Activated gamma-delta T cell (primary cell): Measurements from ENCODE around the gene TWNK.

Source experiments
- DNase-seq: peaks from one replicate; lab custom pipeline; 2025; lab: John Stamatoyannopoulos, UW

Gene TWNK

GRCh38 chr10:100996678-100997359 lies 9.5 kb downstream of the TWNK start:
- peak; percentile 32 for DNase-seq

GRCh38 chr10:100997360-100998182 lies 10.2 kb downstream of the TWNK start:
- peak; percentile 53 for DNase-seq

- peak; percentile 25 for DNase-seq
Observed at GRCh38 chr10:100998183-100998990, 11.0 kb downstream of the TWNK start.

GRCh38 chr10:100998991-100999741 lies 11.8 kb downstream of the TWNK start:
- peak; percentile 59 for DNase-seq

- no peak for DNase-seq
Observed at GRCh38 chr10:100999742-101000126, 12.4 kb downstream of the TWNK start, which contains the start of gene LZTS2. Gene LZTS2, plus strand, starts transcription at chr10:100999808. Its CDS starts 2,731 bp downstream, at chr10:101002539.

- DNase-seq, result no peak
Observed at GRCh38 chr10:101000127-101000914, 13.0 kb downstream of the TWNK start.

GRCh38 chr10:101000915-101001658 lies 13.7 kb downstream of the TWNK start:
- no peak for DNase-seq

- DNase-seq, result no peak
Observed at GRCh38 chr10:101001659-101002035, 14.3 kb downstream of the TWNK start.

GRCh38 chr10:101002456-101002855 lies 15.1 kb downstream of the TWNK start:
- no peak for DNase-seq

GRCh38 chr10:101003639-101004206 lies 16.4 kb downstream of the TWNK start:
- DNase-seq, result no peak

- no peak for DNase-seq
Observed at GRCh38 chr10:101005361-101005760, 18.0 kb downstream of the TWNK start.

GRCh38 chr10:101005869-101006567 lies 18.7 kb downstream of the TWNK start:
- DNase-seq, result no peak

GRCh38 chr10:101006593-101007098 lies 19.3 kb downstream of the TWNK start:
- DNase-seq, result no peak

- no peak for DNase-seq
Observed at GRCh38 chr10:101007099-101007711, 19.9 kb downstream of the TWNK start.

- DNase-seq, result no peak
Observed at GRCh38 chr10:101007915-101008822, 20.8 kb downstream of the TWNK start.

- no peak for DNase-seq
Observed at GRCh38 chr10:101008823-101009423, 21.6 kb downstream of the TWNK start.

- no peak for DNase-seq
Observed at GRCh38 chr10:101010329-101010728, 23.0 kb downstream of the TWNK start.
